PC-9 (cell line): ENCODE results near the gene TMEM43.

Experiments used
- EZH2 ChIP-seq: fragments of 200-600 bp; sonication (generic); IDR thresholded peaks from 2 replicates; pipeline ENCODE4 v1.8.0; 2017; ENCODE audit warnings: antibody characterized with exemption, low read depth
- TF ChIP-seq, protein P1 (sequence below): fragments of 200-600 bp; sonication (generic); conservative IDR thresholded peaks from 2 replicates; pipeline ENCODE4 v1.6.1; 2017; ENCODE audit warnings: mixed run types, antibody characterized with exemption, mild to moderate bottlenecking, moderate library complexity

- TF ChIP-seq, protein P1, sequence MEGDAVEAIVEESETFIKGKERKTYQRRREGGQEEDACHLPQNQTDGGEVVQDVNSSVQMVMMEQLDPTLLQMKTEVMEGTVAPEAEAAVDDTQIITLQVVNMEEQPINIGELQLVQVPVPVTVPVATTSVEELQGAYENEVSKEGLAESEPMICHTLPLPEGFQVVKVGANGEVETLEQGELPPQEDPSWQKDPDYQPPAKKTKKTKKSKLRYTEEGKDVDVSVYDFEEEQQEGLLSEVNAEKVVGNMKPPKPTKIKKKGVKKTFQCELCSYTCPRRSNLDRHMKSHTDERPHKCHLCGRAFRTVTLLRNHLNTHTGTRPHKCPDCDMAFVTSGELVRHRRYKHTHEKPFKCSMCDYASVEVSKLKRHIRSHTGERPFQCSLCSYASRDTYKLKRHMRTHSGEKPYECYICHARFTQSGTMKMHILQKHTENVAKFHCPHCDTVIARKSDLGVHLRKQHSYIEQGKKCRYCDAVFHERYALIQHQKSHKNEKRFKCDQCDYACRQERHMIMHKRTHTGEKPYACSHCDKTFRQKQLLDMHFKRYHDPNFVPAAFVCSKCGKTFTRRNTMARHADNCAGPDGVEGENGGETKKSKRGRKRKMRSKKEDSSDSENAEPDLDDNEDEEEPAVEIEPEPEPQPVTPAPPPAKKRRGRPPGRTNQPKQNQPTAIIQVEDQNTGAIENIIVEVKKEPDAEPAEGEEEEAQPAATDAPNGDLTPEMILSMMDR, result no peak
- TF ChIP-seq EZH2, result no peak
Observed at GRCh38 chr3:14150491-14151230, 25.8 kb downstream of the TMEM43 start.
